ENCODE results near the gene STK32B. TPM values are rescaled to one million over a fixed set of nuclear protein-coding genes. Genes with fewer than 3 reads are reported as not detected.
"Not testable (repeated sequence)": the region's sequence is repeated elsewhere in the genome, so short reads cannot be mapped to it uniquely, and the experiment has no call there.

The STK32B gene
- polyA plus RNA-seq, 2 of the 4 experiments (the other 2 are of a cell fraction), result 7.6 to 12.1 TPM

- DNase-seq (ENCODE audit: low read depth in 1 of 2, low spot score in 1 of 2) (no peak), ATAC-seq (no peak), FAIRE-seq (no peak)
- ChIA-PET CTCF (no interaction called here), POLR2A (no interaction called here)
- WGBS (ENCODE audit: missing lambda C conversion rate), result 58% methylated on average over 1 of the region's 1 CpG
- Histone ChIP-seq H3K4me2 (no peak overlapping the region), H3K4me3 (no peak overlapping the region), H3K9me3 (no peaks in the 10 kb centered on the region), H3K4me1 (no peaks in the 10 kb centered on the region), H3K27ac (no peak overlapping the region)
- TF ChIP-seq RARB (CRISPR knock-in tag; IDR thresholded peaks at IDR 0.05) (no peak), NR3C1 (IDR thresholded peaks at IDR 0.05) (no peak), CHD2 (IDR thresholded peaks at IDR 0.05; ENCODE audit: low read length, partially characterized antibody) (no peak), MAFK (IDR thresholded peaks at IDR 0.05; ENCODE audit: partially characterized antibody) (no peak), HES2 (IDR thresholded peaks at IDR 0.05) (no peak), HDAC2 (IDR thresholded peaks at IDR 0.05) (no peak), SREBF2 (IDR thresholded peaks at IDR 0.05) (no peak), PHF8 (IDR thresholded peaks at IDR 0.05; ENCODE audit: borderline replicate concordance, low read depth) (no peak), RFX5 (IDR thresholded peaks at IDR 0.05) (no peak), PBX3 (IDR thresholded peaks at IDR 0.05) (no peak), RCOR1 (IDR thresholded peaks at IDR 0.05; ENCODE audit: low read depth, low read length) (no peak), ZC3H11A (IDR thresholded peaks at IDR 0.05) (no peak)
Observed at GRCh38 chr4:5232549-5232948, 181.3 kb downstream of the STK32B start.

GRCh38 chr4:5237086-5237660, 185.9 kb downstream of the STK32B start:
- Histone ChIP-seq H3K4me3 (no peak overlapping the region), H3K4me1 (no peaks in the 10 kb centered on the region), H3K4me2 (no peak overlapping the region), H3K9me3 (no peaks in the 10 kb centered on the region), H3K27ac (no peak overlapping the region)
- POLR2A ChIA-PET, result no interaction called here
- WGBS (ENCODE audit: missing lambda C conversion rate), result 96% methylated on average over 3 of the region's 3 CpGs
- CTCF ChIA-PET, result interaction anchor here (1.0 kb wide), 1 partner anchor 163 kb away, joined by 3 read pairs; no protein-coding TSS in a partner anchor
- FAIRE-seq (no peak), DNase-seq (ENCODE audit: low read depth in 1 of 2, low spot score in 1 of 2) (no peak), ATAC-seq (no peak)
- TF ChIP-seq TP53 (CRISPR knock-in tag; IDR thresholded peaks at IDR 0.05), result no peak
- TF ChIP-seq EP300 (IDR thresholded peaks at IDR 0.05), result no peak
- no peak for TF ChIP-seq RARB (CRISPR knock-in tag; IDR thresholded peaks at IDR 0.05)
- TF ChIP-seq CTCF (IDR thresholded peaks at IDR 0.05), result no peak
- TF ChIP-seq BHLHE40 (IDR thresholded peaks at IDR 0.05; ENCODE audit: low read depth, low read length), result no peak
- no peak for TF ChIP-seq MAFK (IDR thresholded peaks at IDR 0.05; ENCODE audit: partially characterized antibody)
- TF ChIP-seq JUNB (IDR thresholded peaks at IDR 0.05), result no peak
- TF ChIP-seq E2F6 (IDR thresholded peaks at IDR 0.05; ENCODE audit: borderline replicate concordance, low read depth), result no peak

GRCh38 chr4:5238173-5238572, 186.9 kb downstream of the STK32B start:
- ATAC-seq, result no peak
- POLR2A ChIA-PET, result no interaction called here

GRCh38 chr4:5247061-5247460, 195.8 kb downstream of the STK32B start:
- H3K4me1 ChIP-seq; H3K9me3 ChIP-seq; H3K4me3 ChIP-seq; ATAC-seq; POLR2A ChIA-PET; CTCF ChIA-PET; DNase-seq (ENCODE audit: low read depth in 1 of 2, low spot score in 1 of 2); FAIRE-seq; H3K27ac ChIP-seq: not testable (repeated sequence)
- WGBS (ENCODE audit: missing lambda C conversion rate), result 32% methylated on average over 5 of the region's 7 CpGs
- H3K4me2 ChIP-seq, result peak overlapping the region; percentile 42; the same call in 1 of the 3 replicates

More at GRCh38 chr4:5238173-5238572, 186.9 kb downstream of the STK32B start:
- no peaks in the 10 kb centered on the region for H3K4me1 ChIP-seq
- WGBS (ENCODE audit: missing lambda C conversion rate), result 74% methylated on average over 4 of the region's 4 CpGs
- H3K4me3 ChIP-seq, result no peak overlapping the region
- DNase-seq (ENCODE audit: low read depth in 1 of 2, low spot score in 1 of 2), result no peak
- FAIRE-seq, result no peak
- TF ChIP-seq MYC (IDR thresholded peaks at IDR 0.05; ENCODE audit: borderline replicate concordance, low read length), result no peak
- TF ChIP-seq E2F6 (IDR thresholded peaks at IDR 0.05; ENCODE audit: borderline replicate concordance, low read depth), result no peak
- no peak overlapping the region for H3K4me2 ChIP-seq
- no peak overlapping the region for H3K27ac ChIP-seq
- H3K9me3 ChIP-seq, result no peaks in the 10 kb centered on the region
- CTCF ChIA-PET, result no interaction called here

Data from A549 (cell line).